ENCODE results near the gene PSG3.
"Not testable (repeated sequence)": the region's sequence is repeated elsewhere in the genome, so short reads cannot be mapped to it uniquely, and the experiment has no call there.

PSG3 gene

DNA sequence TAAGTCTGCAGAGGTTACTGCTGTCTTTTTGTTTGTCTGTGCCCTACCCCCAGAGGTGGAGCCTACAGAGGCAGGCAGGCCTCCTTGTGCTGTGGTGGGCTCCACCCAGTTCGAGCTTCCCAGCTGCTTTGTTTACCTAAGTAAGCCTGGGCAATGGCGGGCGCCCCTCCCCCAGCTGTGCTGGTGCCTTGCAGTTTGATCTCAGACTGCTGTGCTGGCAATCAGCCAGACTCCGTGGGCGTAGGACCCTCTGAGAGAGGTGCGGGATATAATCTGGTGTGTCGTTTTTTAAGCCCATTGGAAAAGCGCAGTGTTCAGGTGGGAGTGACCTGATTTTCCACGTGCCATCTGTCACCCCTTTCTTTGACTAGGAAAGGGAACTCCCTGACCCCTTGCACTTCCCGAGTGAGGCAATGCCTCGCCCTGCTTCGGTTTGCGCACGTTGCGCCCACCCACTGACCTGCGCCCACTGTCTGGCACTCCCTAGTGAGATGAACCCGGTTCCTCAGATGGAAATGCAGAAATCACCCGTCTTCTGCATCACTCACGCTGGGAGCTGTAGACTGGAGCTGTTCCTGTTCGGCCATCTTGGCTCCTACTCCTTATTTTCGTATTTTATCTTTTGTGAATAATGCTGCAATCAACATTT lies 34.4 kb upstream of the PSG3 start:
- H2AK5ac ChIP-seq (ENCODE audit: low read length, severe bottlenecking); H2BK12ac ChIP-seq (ENCODE audit: low read length in 2 of 2); H4K91ac ChIP-seq (ENCODE audit: low read length); H3K9ac ChIP-seq (ENCODE audit: low read length); H3K27ac ChIP-seq (ENCODE audit: low read length, poor library complexity, severe bottlenecking); DNase-seq; H2BK15ac ChIP-seq (ENCODE audit: low read depth, poor library complexity, severe bottlenecking); H3K14ac ChIP-seq (ENCODE audit: low read length in 2 of 2); H3K4me2 ChIP-seq (ENCODE audit: low read length, poor library complexity, severe bottlenecking); H3K4me3 ChIP-seq (ENCODE audit: insufficient read depth in 1 of 2, low read depth in 1 of 2, low read length in 2 of 2); H3K4ac ChIP-seq (ENCODE audit: low read depth in 1 of 2, low read length in 2 of 2); H4K8ac ChIP-seq (ENCODE audit: low read length); H3K18ac ChIP-seq (ENCODE audit: low read depth in 1 of 2, low read length in 2 of 2); H3K27me3 ChIP-seq (ENCODE audit: control insufficient read depth in 1 of 2, insufficient read depth in 1 of 2, low read length in 2 of 2); H3K23ac ChIP-seq (ENCODE audit: low read length in 2 of 2); H3K4me1 ChIP-seq (ENCODE audit: control insufficient read depth, insufficient read depth, low read depth, low read length); H3K9me3 ChIP-seq (ENCODE audit: control insufficient read depth, low read length); H2AFZ ChIP-seq (ENCODE audit: low read depth, low read length); H2BK120ac ChIP-seq (ENCODE audit: low read depth, low read length); H3K79me1 ChIP-seq (replicated peaks; ENCODE audit: low read length, poor library complexity, severe bottlenecking); H3K36me3 ChIP-seq (ENCODE audit: control insufficient read depth in 1 of 2, insufficient read depth in 2 of 2, low read depth in 1 of 2, low read length in 2 of 2): not testable (repeated sequence)
- WGBS: 76% methylated on average over 17 of the region's 21 CpGs
- H2BK5ac ChIP-seq (ENCODE audit: low read depth, low read length, poor library complexity, severe bottlenecking): peak overlapping the region; percentile 91

DNA sequence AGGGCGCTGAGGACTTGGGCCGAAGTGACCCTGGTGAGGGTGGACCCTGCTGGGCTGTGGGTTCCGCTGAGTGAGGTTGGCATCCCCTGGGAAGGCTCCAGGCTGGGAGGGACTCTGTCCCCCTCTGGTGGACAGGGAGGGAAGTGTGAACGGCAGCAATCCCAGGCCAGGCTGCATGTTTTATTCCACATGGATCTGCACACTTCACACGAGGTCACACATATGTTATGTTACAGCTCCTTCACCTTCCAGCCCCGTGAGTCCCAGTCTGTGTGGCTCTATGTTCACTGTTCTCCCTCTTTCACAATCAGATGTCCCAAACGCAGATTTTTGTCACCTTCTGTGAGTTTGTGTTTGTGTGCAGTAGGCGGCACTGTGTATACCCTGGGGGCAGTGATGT lies 27.0 kb upstream of the PSG3 start:
- not testable (repeated sequence) for H3K27ac ChIP-seq (ENCODE audit: low read length, poor library complexity, severe bottlenecking); H3K4me1 ChIP-seq (ENCODE audit: control insufficient read depth, insufficient read depth, low read depth, low read length); H3K4me2 ChIP-seq (ENCODE audit: low read length, poor library complexity, severe bottlenecking); H2BK120ac ChIP-seq (ENCODE audit: low read depth, low read length); H4K8ac ChIP-seq (ENCODE audit: low read length); H3K36me3 ChIP-seq (ENCODE audit: control insufficient read depth in 1 of 2, insufficient read depth in 2 of 2, low read depth in 1 of 2, low read length in 2 of 2); H2AK5ac ChIP-seq (ENCODE audit: low read length, severe bottlenecking); H3K4me3 ChIP-seq (ENCODE audit: insufficient read depth in 1 of 2, low read depth in 1 of 2, low read length in 2 of 2); H2BK15ac ChIP-seq (ENCODE audit: low read depth, poor library complexity, severe bottlenecking); H3K14ac ChIP-seq (ENCODE audit: low read length in 2 of 2); H3K9me3 ChIP-seq (ENCODE audit: control insufficient read depth, low read length); H3K23ac ChIP-seq (ENCODE audit: low read length in 2 of 2); DNase-seq; H3K18ac ChIP-seq (ENCODE audit: low read depth in 1 of 2, low read length in 2 of 2); H2BK12ac ChIP-seq (ENCODE audit: low read length in 2 of 2); H4K91ac ChIP-seq (ENCODE audit: low read length); H2BK5ac ChIP-seq (ENCODE audit: low read depth, low read length, poor library complexity, severe bottlenecking); H3K27me3 ChIP-seq (ENCODE audit: control insufficient read depth in 1 of 2, insufficient read depth in 1 of 2, low read length in 2 of 2); H3K9ac ChIP-seq (ENCODE audit: low read length); H3K4ac ChIP-seq (ENCODE audit: low read depth in 1 of 2, low read length in 2 of 2); H2AFZ ChIP-seq (ENCODE audit: low read depth, low read length); H3K79me1 ChIP-seq (replicated peaks; ENCODE audit: low read length, poor library complexity, severe bottlenecking)
- WGBS: 67% methylated on average over 6 of the region's 8 CpGs

GRCh38 chr19:42766871-42767270 lies 26.6 kb upstream of the PSG3 start:
- H3K79me1 ChIP-seq (replicated peaks; ENCODE audit: low read length, poor library complexity, severe bottlenecking); H2AK5ac ChIP-seq (ENCODE audit: low read length, severe bottlenecking); H3K23ac ChIP-seq (ENCODE audit: low read length in 2 of 2); H3K18ac ChIP-seq (ENCODE audit: low read depth in 1 of 2, low read length in 2 of 2); H2BK12ac ChIP-seq (ENCODE audit: low read length in 2 of 2); H4K8ac ChIP-seq (ENCODE audit: low read length); H3K4me2 ChIP-seq (ENCODE audit: low read length, poor library complexity, severe bottlenecking); H3K4me1 ChIP-seq (ENCODE audit: control insufficient read depth, insufficient read depth, low read depth, low read length); H3K9me3 ChIP-seq (ENCODE audit: control insufficient read depth, low read length); H3K9ac ChIP-seq (ENCODE audit: low read length); H3K4ac ChIP-seq (ENCODE audit: low read depth in 1 of 2, low read length in 2 of 2); H2BK15ac ChIP-seq (ENCODE audit: low read depth, poor library complexity, severe bottlenecking); H3K27me3 ChIP-seq (ENCODE audit: control insufficient read depth in 1 of 2, insufficient read depth in 1 of 2, low read length in 2 of 2); H3K36me3 ChIP-seq (ENCODE audit: control insufficient read depth in 1 of 2, insufficient read depth in 2 of 2, low read depth in 1 of 2, low read length in 2 of 2); H3K27ac ChIP-seq (ENCODE audit: low read length, poor library complexity, severe bottlenecking); H2BK5ac ChIP-seq (ENCODE audit: low read depth, low read length, poor library complexity, severe bottlenecking); H3K4me3 ChIP-seq (ENCODE audit: insufficient read depth in 1 of 2, low read depth in 1 of 2, low read length in 2 of 2); H2BK120ac ChIP-seq (ENCODE audit: low read depth, low read length); H3K14ac ChIP-seq (ENCODE audit: low read length in 2 of 2); H2AFZ ChIP-seq (ENCODE audit: low read depth, low read length); DNase-seq; H4K91ac ChIP-seq (ENCODE audit: low read length): not testable (repeated sequence)
- WGBS: 80% methylated on average over 12 of the region's 12 CpGs

DNA sequence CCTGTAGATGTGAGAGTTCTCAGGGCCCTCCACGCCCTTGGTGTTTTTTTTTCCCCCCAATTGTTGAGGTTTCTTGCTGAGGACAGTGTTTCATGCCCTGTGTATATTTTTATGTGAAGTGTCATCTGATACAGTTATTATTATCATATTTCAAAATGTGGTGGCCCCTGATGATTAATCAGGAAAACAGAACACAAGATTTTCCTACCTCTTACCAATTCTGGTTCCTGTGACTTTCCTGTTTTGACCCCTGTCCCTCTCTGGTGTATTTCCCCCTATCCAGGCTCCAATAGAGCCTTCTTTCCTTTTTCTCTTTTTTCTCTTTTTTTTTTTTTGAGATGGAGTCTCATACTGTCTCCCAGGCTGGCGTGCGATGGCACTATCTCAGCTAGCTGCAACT lies 24.6 kb upstream of the PSG3 start:
- DNase-seq: no peak
- no peaks in the 10 kb centered on the region for H3K4me1 ChIP-seq (ENCODE audit: control insufficient read depth, insufficient read depth, low read depth, low read length)
- H3K4me3 ChIP-seq (ENCODE audit: insufficient read depth in 1 of 2, low read depth in 1 of 2, low read length in 2 of 2): no peak overlapping the region
- H2BK12ac ChIP-seq (ENCODE audit: low read length in 2 of 2): no peak overlapping the region
- no peaks in the 10 kb centered on the region for H3K9me3 ChIP-seq (ENCODE audit: control insufficient read depth, low read length)
- H3K9ac ChIP-seq (ENCODE audit: low read length): no peak overlapping the region
- H2AFZ ChIP-seq (ENCODE audit: low read depth, low read length): no peak overlapping the region
- no peak overlapping the region for H3K18ac ChIP-seq (ENCODE audit: low read depth in 1 of 2, low read length in 2 of 2)
- no peak overlapping the region for H2AK5ac ChIP-seq (ENCODE audit: low read length, severe bottlenecking)
- H3K36me3 ChIP-seq (ENCODE audit: control insufficient read depth in 1 of 2, insufficient read depth in 2 of 2, low read depth in 1 of 2, low read length in 2 of 2): no peaks in the 10 kb centered on the region
- H3K23ac ChIP-seq (ENCODE audit: low read length in 2 of 2): no peak overlapping the region
- H3K4me2 ChIP-seq (ENCODE audit: low read length, poor library complexity, severe bottlenecking): no peak overlapping the region
- no peak overlapping the region for H3K14ac ChIP-seq (ENCODE audit: low read length in 2 of 2)
- H2BK5ac ChIP-seq (ENCODE audit: low read depth, low read length, poor library complexity, severe bottlenecking): no peak overlapping the region
- H2BK15ac ChIP-seq (ENCODE audit: low read depth, poor library complexity, severe bottlenecking): no peak overlapping the region
- H4K91ac ChIP-seq (ENCODE audit: low read length): no peak overlapping the region
- WGBS: 91% methylated on average over 2 of the region's 3 CpGs
- H3K4ac ChIP-seq (ENCODE audit: low read depth in 1 of 2, low read length in 2 of 2): no peak overlapping the region
- H3K27me3 ChIP-seq (ENCODE audit: control insufficient read depth in 1 of 2, insufficient read depth in 1 of 2, low read length in 2 of 2): no peaks in the 10 kb centered on the region
- H2BK120ac ChIP-seq (ENCODE audit: low read depth, low read length): no peak overlapping the region
- no peak overlapping the region for H3K27ac ChIP-seq (ENCODE audit: low read length, poor library complexity, severe bottlenecking)
- no peaks in the 10 kb centered on the region for H3K79me1 ChIP-seq (replicated peaks; ENCODE audit: low read length, poor library complexity, severe bottlenecking)
- H4K8ac ChIP-seq (ENCODE audit: low read length): no peak overlapping the region

All from mesenchymal stem cell (in vitro differentiated cells and primary cell).